ENCODE measurements around the gene WDR33. TPM values are rescaled to one million over a fixed set of nuclear protein-coding genes. Genes with fewer than 3 reads are reported as not detected.

WDR33 gene
- total RNA-seq, 1 experiment from 2014 or later: 29.1 TPM

GRCh38 chr2:127672341-127673224 lies 138.4 kb downstream of the WDR33 start:
- no peak for DNase-seq (ENCODE audit: low spot score)

GRCh38 chr2:127671557-127672302 lies 139.2 kb downstream of the WDR33 start:
- no peak for DNase-seq (ENCODE audit: low spot score)

GRCh38 chr2:127670957-127671290 lies 140.0 kb downstream of the WDR33 start:
- DNase-seq (ENCODE audit: low spot score): no peak

GRCh38 chr2:127670055-127670956 lies 140.7 kb downstream of the WDR33 start:
- no peak for DNase-seq (ENCODE audit: low spot score)

GRCh38 chr2:127669056-127669455 lies 141.9 kb downstream of the WDR33 start:
- DNase-seq (ENCODE audit: low spot score): no peak

GRCh38 chr2:127665267-127665893 lies 145.6 kb downstream of the WDR33 start:
- no peak for DNase-seq (ENCODE audit: low spot score)

- DNase-seq (ENCODE audit: low spot score): no peak
Observed at GRCh38 chr2:127664895-127665225, 146.1 kb downstream of the WDR33 start.

GRCh38 chr2:127664065-127664894 lies 146.7 kb downstream of the WDR33 start:
- DNase-seq (ENCODE audit: low spot score): no peak

GRCh38 chr2:127663566-127664064 lies 147.4 kb downstream of the WDR33 start:
- no peak for DNase-seq (ENCODE audit: low spot score)

GRCh38 chr2:127662937-127663565 lies 147.9 kb downstream of the WDR33 start:
- DNase-seq (ENCODE audit: low spot score): no peak

GRCh38 chr2:127661949-127662510 lies 148.9 kb downstream of the WDR33 start:
- peak; percentile 55 for DNase-seq (ENCODE audit: low spot score)

GRCh38 chr2:127661072-127661649 lies 149.8 kb downstream of the WDR33 start:
- no peak for DNase-seq (ENCODE audit: low spot score)

- DNase-seq (ENCODE audit: low spot score): no peak
Observed at GRCh38 chr2:127660291-127660578, 150.7 kb downstream of the WDR33 start.

- DNase-seq (ENCODE audit: low spot score): no peak
Observed at GRCh38 chr2:127659408-127660290, 151.3 kb downstream of the WDR33 start.

- no peak for DNase-seq (ENCODE audit: low spot score)
Observed at GRCh38 chr2:127658641-127659407, 152.1 kb downstream of the WDR33 start.

- no peak for DNase-seq (ENCODE audit: low spot score)
Observed at GRCh38 chr2:127658146-127658545, 152.8 kb downstream of the WDR33 start.

GRCh38 chr2:127657232-127657595 lies 153.8 kb downstream of the WDR33 start:
- no peak for DNase-seq (ENCODE audit: low spot score)
